Gastroesophageal sphincter (tissue), 4 donors: Measurements from ENCODE around the gene SNAP47. TPM values are rescaled to one million over a fixed set of nuclear protein-coding genes. Genes with fewer than 3 reads are reported as not detected.

Source experiments
- ATAC-seq: fragments of 150-250 bp; one replicate; pipeline ENCODE4 v1.9.1; 2016; ENCODE audit warnings: mild to moderate bottlenecking, moderate library complexity
- H3K27ac ChIP-seq, 4 donors: fragments of 200-600 bp; sonication (generic) in 3 of 4; 1 replicate in 3 of 4; 2 replicates in 1 of 4; pipeline ENCODE4 v1.5.1; 2016 to 2019
- H3K27me3 ChIP-seq: fragments of 200-600 bp; sonication (generic); one replicate; pipeline ENCODE4 v1.5.1; 2019
- H3K36me3 ChIP-seq, 2 donors: fragments of 200-600 bp; sonication (generic); one replicate each; pipeline ENCODE4 v1.5.1; 2019; ENCODE audit warnings: control low read depth in 1 of 2
- H3K4me1 ChIP-seq, 3 donors: fragments of 200-600 bp; sonication (generic); 1 replicate in 2 of 3; 2 replicates in 1 of 3; pipeline ENCODE4 v1.5.1; 2016 to 2019; ENCODE audit warnings: control low read depth in 2 of 3
- H3K4me3 ChIP-seq, 2 donors: fragments of 200-600 bp; sonication (generic); one replicate each; pipeline ENCODE4 v1.5.1; 2019; ENCODE audit warnings: mild to moderate bottlenecking in 1 of 2, moderate library complexity in 1 of 2
- H3K9me3 ChIP-seq, 3 donors: fragments of 200-600 bp; sonication (generic); one replicate each; pipeline ENCODE4 v1.5.1; 2017 to 2019; ENCODE audit warnings: control low read depth in 2 of 3
- CTCF ChIP-seq, 4 experiments: fragments of 200-600 bp in 2 of 4; fragments of 450-650 bp in 2 of 4; sonication (generic) in 1 of 4; IDR thresholded peaks; one replicate each; pipeline ENCODE4 v1.5.1; 2017 to 2019; ENCODE audit warnings: antibody characterized with exemption in 4 of 4, mild to moderate bottlenecking in 2 of 4, moderate library complexity in 2 of 4
- EP300 ChIP-seq: sonication (generic); formaldehyde crosslinking; IDR thresholded peaks from one replicate; pipeline ENCODE4 v1.6.1; 2017; ENCODE audit warnings: antibody characterized with exemption, mild to moderate bottlenecking
- POLR2A ChIP-seq, 2 donors: fragments of 450-650 bp; IDR thresholded peaks; one replicate each; pipeline ENCODE4 v1.6.1; 2017; ENCODE audit warnings: antibody characterized with exemption in 2 of 2, mild to moderate bottlenecking in 2 of 2, moderate library complexity in 1 of 2
- POLR2AphosphoS5 ChIP-seq: sonication (generic); formaldehyde crosslinking; IDR thresholded peaks from one replicate; pipeline ENCODE4 v1.6.1; 2017; ENCODE audit warnings: antibody characterized with exemption
- WGBS, 2 donors: methylation state at CpG; one replicate each; pipeline ENCODE4 v1.1.5; 2018; ENCODE audit warnings: low coverage in 1 of 2; 5-methylcytosine and 5-hydroxymethylcytosine counted together
- total RNA-seq, 4 donors: library from RNA; depleted of rRNA; stranded (reverse); fragments of >200 nt; gene quantifications; one replicate each; pipeline ENCODE4 v1.1.0, GENCODE V29; 2016

Gene SNAP47
- total RNA-seq, 4 donors from 2014 or later: 27.1 to 47.0 (median 35.6) TPM

GRCh38 chr1:227740401-227740960, 5.2 kb downstream of the SNAP47 start:
- H3K27me3 ChIP-seq: no peaks in the 10 kb centered on the region
- no peak for TF ChIP-seq CTCF (IDR thresholded peaks at IDR 0.05)
- TF ChIP-seq EP300: no peak
- TF ChIP-seq POLR2AphosphoS5: no peak
- no peak for TF ChIP-seq POLR2A (IDR thresholded peaks at IDR 0.05)
- H3K36me3 ChIP-seq: peaks cover 0 to 20% of the 10 kb centered on the region in 2 donors
- H3K9me3 ChIP-seq: no peaks in the 10 kb centered on the region
- ATAC-seq: no peak
- no peak overlapping the region for H3K27ac ChIP-seq
- H3K4me1 ChIP-seq: peaks cover 0 to 34% (median 12%) of the 10 kb centered on the region in 3 donors
- no peak overlapping the region for H3K4me3 ChIP-seq
- WGBS, 2 donors: 40 to 89% methylated on average over 1 to 3 of the region's 3 CpGs

- TF ChIP-seq POLR2AphosphoS5 (no peak), EP300 (no peak), POLR2A (IDR thresholded peaks at IDR 0.05) (no peak), CTCF (IDR thresholded peaks at IDR 0.05) (no peak)
- no peak overlapping the region for H3K27ac ChIP-seq
- peaks cover 0 to 32% (median 7%) of the 10 kb centered on the region in 3 donors for H3K4me1 ChIP-seq
Measured at GRCh38 chr1:227741166-227741870, 6.1 kb downstream of the SNAP47 start.

GRCh38 chr1:227742738-227743715, 7.8 kb downstream of the SNAP47 start:
- H3K27ac ChIP-seq: no peak overlapping the region
- ATAC-seq: no peak
- no peaks in the 10 kb centered on the region for H3K27me3 ChIP-seq
- H3K9me3 ChIP-seq: no peaks in the 10 kb centered on the region
- H3K4me3 ChIP-seq: no peak overlapping the region
- 60% methylated on average over 1 of the region's 18 CpGs; no CpG with 5 or more reads in 1 of the 2 donors for whole genome bisulfite sequencing, 2 donors
- no peak for TF ChIP-seq POLR2A (IDR thresholded peaks at IDR 0.05)
- no peak for TF ChIP-seq EP300
- TF ChIP-seq POLR2AphosphoS5: no peak
- no peak for TF ChIP-seq CTCF (IDR thresholded peaks at IDR 0.05)
- peaks cover 0 to 25% of the 10 kb centered on the region in 2 donors for H3K36me3 ChIP-seq
- H3K4me1 ChIP-seq: peaks cover 0 to 41% (median 12%) of the 10 kb centered on the region in 3 donors

More at GRCh38 chr1:227741166-227741870, 6.1 kb downstream of the SNAP47 start:
- 83 to 84% methylated on average over 2 to 8 of the region's 17 CpGs for WGBS, 2 donors
- no peak for ATAC-seq
- H3K36me3 ChIP-seq: peaks cover 0 to 20% of the 10 kb centered on the region in 2 donors
- no peaks in the 10 kb centered on the region for H3K9me3 ChIP-seq
- H3K4me3 ChIP-seq: no peak overlapping the region
- no peaks in the 10 kb centered on the region for H3K27me3 ChIP-seq

- H3K4me3 ChIP-seq: no peak overlapping the region
- H3K4me1 ChIP-seq: peaks cover 0 to 47% (median 20%) of the 10 kb centered on the region in 3 donors
- H3K27ac ChIP-seq: peak overlapping the region in 1 of 4 donors; percentile 39
- H3K36me3 ChIP-seq: peaks cover 0 to 34% of the 10 kb centered on the region in 2 donors
- TF ChIP-seq CTCF (IDR thresholded peaks at IDR 0.05) (no peak), POLR2AphosphoS5 (no peak), POLR2A (IDR thresholded peaks at IDR 0.05) (no peak), EP300 (no peak)
- H3K9me3 ChIP-seq: no peaks in the 10 kb centered on the region
- ATAC-seq: no peak
- WGBS, 2 donors: 81% methylated on average over 2 of the region's 8 CpGs; no CpG with 5 or more reads in 1 of the 2 donors
- H3K27me3 ChIP-seq: no peaks in the 10 kb centered on the region
Measured at GRCh38 chr1:227744668-227745067, 9.4 kb downstream of the SNAP47 start.
